ENCODE results near the gene RAD23A.
"Not testable (repeated sequence)": the region's sequence is repeated elsewhere in the genome, so short reads cannot be mapped to it uniquely, and the experiment has no call there.

DNA sequence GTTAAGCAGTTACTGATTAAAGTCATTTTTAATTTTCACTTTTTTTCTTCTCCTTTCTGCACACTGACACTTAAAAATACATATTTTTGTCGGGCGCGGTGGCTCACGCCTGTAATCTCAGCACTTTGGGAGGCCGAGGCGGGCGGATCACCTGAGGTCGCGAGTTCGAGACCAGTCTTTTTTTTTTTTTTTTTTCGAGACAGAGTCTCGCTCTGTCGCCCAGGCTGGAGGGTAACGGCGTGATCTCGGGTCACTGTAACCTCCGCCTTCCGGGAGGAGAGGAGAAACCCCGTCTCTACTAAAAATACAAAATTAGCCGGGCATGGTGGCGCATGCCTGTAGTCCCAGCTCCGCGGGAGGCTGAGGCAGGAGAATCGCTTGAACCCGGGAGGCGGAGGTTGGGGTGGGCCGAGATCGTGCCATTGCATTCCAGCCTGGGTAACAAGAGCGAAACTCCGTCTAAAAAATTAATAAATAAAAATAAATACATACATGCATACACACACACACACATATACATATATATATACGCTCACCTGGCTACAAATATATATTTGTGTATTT lies 11.8 kb downstream of the RAD23A start:
- TF ChIP-seq POLR2A (IDR thresholded peaks at IDR 0.05; ENCODE audit: low read depth); CTCF (IDR thresholded peaks at IDR 0.05): not testable (repeated sequence)

Measured in esophagus muscularis mucosa (tissue), 3 donors.